GM12878 (cell line): Measurements from ENCODE around the gene RGS12. TPM values are rescaled to one million over a fixed set of nuclear protein-coding genes. Genes with fewer than 3 reads are reported as not detected.

Experiments used
- ATAC-seq: fragments of 200-7000 bp; cut with Tn5 transposase; 3 replicates; pipeline ENCODE4 v1.9.1; 2020; ENCODE audit warnings: mild to moderate bottlenecking, moderate library complexity
- BruUV-seq: library from RNA; stranded (reverse); fragments of 400-500 nt; replicated peaks from 2 replicates; lab custom pipeline; 2021; lab: Mats Ljungman, UMichigan
- CTCF ChIA-PET: fragments of 300-600 bp; sonication (Branson Sonifier 250); formaldehyde crosslinking; extraction: SDS; loops from one replicate; lab custom pipeline; 2021; ENCODE audit warnings: inconsistent platforms; lab: Yijun Ruan, JAX
- POLR2A ChIA-PET: fragments of 350-600 bp; formaldehyde crosslinking; extraction: SDS; loops from one replicate; lab custom pipeline; 2021; ENCODE audit warnings: inconsistent platforms; lab: Charles Lee
- RAD21 ChIA-PET: fragments of 300-600 bp; sonication (Branson Sonifier 250); formaldehyde crosslinking; loops from one replicate; lab custom pipeline; 2023; ENCODE audit warnings: antibody characterized with exemption; ENCODE audit not compliant: unreplicated experiment; lab: Charles Lee
- SMC1A ChIA-PET: fragments of 300-600 bp; sonication (Branson Sonifier 250); formaldehyde crosslinking; loops from one replicate; lab custom pipeline; 2023; ENCODE audit not compliant: unreplicated experiment, uncharacterized antibody; lab: Charles Lee
- DNase-seq: peaks from one replicate; pipeline ENCODE4 v3.0.0-alpha.2; 2011; ENCODE audit warnings: low read depth, low spot score
- FAIRE-seq: peaks from 3 replicates; lab custom pipeline; 2011; peaks lifted over from hg19 to GRCh38; lab: Jason Lieb, UNC
- H2AFZ ChIP-seq: 2 replicates; pipeline ENCODE4 v1.6.0; 2011; ENCODE audit warnings: low read depth, low read length, control low read depth; ENCODE audit not compliant: control insufficient read depth
- H3K27ac ChIP-seq: 2 replicates; pipeline ENCODE4 v1.5.1; 2011; ENCODE audit warnings: control low read depth; ENCODE audit not compliant: control insufficient read depth, insufficient read depth
- H3K27me3 ChIP-seq, 2 experiments: replicated peaks in 1 of 2; 2 replicates each; pipeline versions ENCODE4 v1.6.0 to v1.6.1; 2011; ENCODE audit warnings: low read length in 1 of 2; ENCODE audit not compliant: control insufficient read depth in 2 of 2, insufficient read depth in 2 of 2
- H3K36me3 ChIP-seq, 2 experiments: 2 replicates each; pipeline ENCODE4 v1.5.1; 2011; ENCODE audit warnings: low read length in 1 of 2; ENCODE audit not compliant: control insufficient read depth in 2 of 2, insufficient read depth in 2 of 2
- H3K4me1 ChIP-seq: 2 replicates; pipeline ENCODE4 v1.6.1; 2011; ENCODE audit warnings: mild to moderate bottlenecking, low read length, moderate library complexity, mixed read lengths; ENCODE audit not compliant: control insufficient read depth, insufficient read depth
- H3K4me2 ChIP-seq: 2 replicates; pipeline ENCODE4 v1.6.0; 2011; ENCODE audit warnings: control low read depth; ENCODE audit not compliant: control insufficient read depth, insufficient read depth
- H3K4me3 ChIP-seq: fragments of 200-600 bp; sonication (generic); 2 replicates; pipeline ENCODE4 v1.5.1; 2016
- H3K79me2 ChIP-seq: 2 replicates; pipeline ENCODE4 v1.6.0; 2011; ENCODE audit warnings: low read length; ENCODE audit not compliant: control insufficient read depth, insufficient read depth
- H3K9ac ChIP-seq: 2 replicates; pipeline ENCODE4 v1.8.0; 2011; ENCODE audit warnings: low read length, control low read depth, mixed read lengths; ENCODE audit not compliant: control insufficient read depth, insufficient read depth
- H3K9me3 ChIP-seq: replicated peaks from 3 replicates; pipeline ENCODE4 v1.5.1; 2011; ENCODE audit warnings: mild to moderate bottlenecking, low read length; ENCODE audit not compliant: control insufficient read depth, insufficient read depth
- H4K20me1 ChIP-seq: 2 replicates; pipeline ENCODE4 v1.6.0; 2011; ENCODE audit not compliant: control insufficient read depth, insufficient read depth
- ATF3 ChIP-seq: IDR thresholded peaks from 2 replicates; pipeline ENCODE4 v1.6.1; 2011; ENCODE audit warnings: low read depth, mild to moderate bottlenecking, low read length, moderate library complexity, borderline replicate concordance; ENCODE audit errors: extremely low read depth
- EGR1 ChIP-seq, 2 experiments: IDR thresholded peaks; 1 replicate in 1 of 2; 2 replicates in 1 of 2; pipeline ENCODE4 v1.6.1; 2011 to 2012; ENCODE audit warnings: low read depth in 2 of 2, low read length in 2 of 2, borderline replicate concordance in 1 of 2, mild to moderate bottlenecking in 1 of 2, moderate library complexity in 1 of 2
- ELK1 ChIP-seq: IDR thresholded peaks from 2 replicates; pipeline ENCODE4 v1.6.1; 2012; ENCODE audit warnings: low read depth, low read length, improper control_type of control experiment
- GABPA ChIP-seq: IDR thresholded peaks from 2 replicates; pipeline ENCODE4 v1.6.1; 2014; ENCODE audit warnings: antibody characterized with exemption, low read depth, mild to moderate bottlenecking, inconsistent platforms
- JUND ChIP-seq: IDR thresholded peaks from 2 replicates; pipeline ENCODE4 v1.6.1; 2012; ENCODE audit warnings: low read depth, mild to moderate bottlenecking, low read length, improper control_type of control experiment, moderate library complexity
- MAX ChIP-seq: IDR thresholded peaks from 2 replicates; pipeline ENCODE4 v1.6.1; 2012; ENCODE audit warnings: low read depth, low read length, improper control_type of control experiment
- MEF2A ChIP-seq: IDR thresholded peaks from 2 replicates; pipeline ENCODE4 v1.6.1; 2011; ENCODE audit warnings: low read depth, mild to moderate bottlenecking, low read length, moderate library complexity; ENCODE audit not compliant: insufficient read depth
- MTA2 ChIP-seq: fragments of 450-650 bp; IDR thresholded peaks from 2 replicates; pipeline ENCODE4 v1.6.1; 2016; ENCODE audit warnings: low read depth, mild to moderate bottlenecking, moderate library complexity
- MXI1 ChIP-seq: fragments of 150-350 bp; IDR thresholded peaks from 2 replicates; pipeline ENCODE4 v1.6.1; 2011; ENCODE audit warnings: low read depth, mild to moderate bottlenecking, inconsistent platforms, low read length, improper control_type of control experiment
- NFXL1 ChIP-seq: fragments of 450-650 bp; IDR thresholded peaks from 2 replicates; pipeline ENCODE4 v1.6.1; 2017; ENCODE audit warnings: antibody characterized with exemption, mild to moderate bottlenecking, borderline replicate concordance
- NKRF ChIP-seq: fragments of 450-650 bp; conservative IDR thresholded peaks from 2 replicates; pipeline ENCODE4 v1.6.1; 2017; ENCODE audit warnings: mild to moderate bottlenecking, moderate library complexity
- NR2F1 ChIP-seq: fragments of 450-650 bp; conservative IDR thresholded peaks from 2 replicates; pipeline ENCODE4 v1.6.1; 2017; ENCODE audit warnings: mild to moderate bottlenecking
- PBX3 ChIP-seq: IDR thresholded peaks from 2 replicates; pipeline ENCODE4 v1.6.1; 2011; ENCODE audit warnings: mild to moderate bottlenecking, low read depth, low read length, moderate library complexity; ENCODE audit not compliant: insufficient replicate concordance
- RUNX3 ChIP-seq: IDR thresholded peaks from 2 replicates; pipeline ENCODE4 v1.6.1; 2012; ENCODE audit warnings: low read length, inconsistent platforms
- SIN3A ChIP-seq: IDR thresholded peaks from 2 replicates; pipeline ENCODE4 v1.6.1; 2012; ENCODE audit warnings: low read depth, low read length, improper control_type of control experiment
- SUZ12 ChIP-seq: fragments of 200-600 bp; sonication (generic); IDR thresholded peaks from one replicate; pipeline ENCODE4 v1.6.1; 2018; ENCODE audit warnings: antibody characterized with exemption, mild to moderate bottlenecking; ENCODE audit not compliant: unreplicated experiment
- ZNF274 ChIP-seq: IDR thresholded peaks from one replicate; pipeline ENCODE4 v1.8.0; 2011; ENCODE audit not compliant: insufficient read length, insufficient read depth
- ZNF384 ChIP-seq: IDR thresholded peaks from 2 replicates; pipeline ENCODE4 v1.6.1; 2012; ENCODE audit warnings: low read depth, mild to moderate bottlenecking, low read length, improper control_type of control experiment, borderline replicate concordance
- WGBS: methylation state at CpG from one replicate; pipeline ENCODE4 v1.1.6; 2016; ENCODE audit warnings: low lambda C conversion rate; ENCODE audit not compliant: insufficient replicate concordance, insufficient coverage; ENCODE audit errors: missing lambda C conversion rate; 5-methylcytosine and 5-hydroxymethylcytosine counted together
- in situ Hi-C: fragments of 300-500 bp; cut with MboI; formaldehyde crosslinking; loops from 9 replicates; pipeline ENCODE4 v1.14.3; 2018; ENCODE audit warnings: mixed read lengths
- intact Hi-C: fragments of 100-400 bp; cut with micrococcal nuclease; formaldehyde crosslinking; loops from one replicate; pipeline ENCODE4 v1.14.2; 2022; ENCODE audit not compliant: unreplicated experiment
- polyA plus RNA-seq, 11 experiments: library from polyadenylated mRNA; depleted of rRNA in 4 of 11; unstranded in 6 of 11; stranded (reverse) in 5 of 11; fragments of >200 nt; fragmentation: Nextera tagmentation in 4 of 11; fragmentation: Illumina TruSeq in 1 of 11; extraction: Ambion mirVana in 4 of 11; extraction: Trizol in 1 of 11; gene quantifications; 1 replicate in 1 of 11; 2 replicates in 10 of 11; pipeline versions ENCODE4 v1.2.1 to v1.2.3, GENCODE V29; 2011 to 2016; ENCODE audit warnings: inconsistent platforms in 2 of 11, missing spikeins in 2 of 11, low read depth in 1 of 11
- total RNA-seq, 4 experiments: library from RNA; depleted of rRNA in 3 of 4; stranded (reverse); fragments of >200 nt in 3 of 4; fragmentation: Illumina TruSeq in 1 of 4; extraction: Trizol in 1 of 4; gene quantifications; 2 replicates each; pipeline versions ENCODE4 v1.2.1 to v1.2.3, GENCODE V29; 2013 to 2021

RGS12 gene
- total and polyA plus RNA-seq, 10 of the 15 experiments (the other 5 are each of a cell fraction or from before 2014, with no cell fraction given), result 0.02 to 2.2 (median 0.73) TPM

GRCh38 chr4:3336382-3337356, 43.8 kb downstream of the RGS12 start:
- no peak overlapping the region for H2AFZ ChIP-seq
- SMC1A ChIA-PET, result interaction anchor here (1.0 to 1.7 kb wide), 3 partner anchors 9 to 12 kb away, joined by 3 to 6 read pairs (median 3); no protein-coding TSS in a partner anchor
- no peak overlapping the region for H3K4me3 ChIP-seq
- WGBS, result 34% methylated on average over 14 of the region's 14 CpGs
- DNase-seq (no peak), FAIRE-seq (no peak), ATAC-seq (no peak)
- no peaks in the 10 kb centered on the region for H4K20me1 ChIP-seq
- H3K27me3 ChIP-seq, result no peaks in the 10 kb centered on the region
- intact Hi-C loops, result no loop called here
- POLR2A ChIA-PET, result no interaction called here
- no TSS peak for BruUV-seq
- CTCF ChIA-PET, result interaction anchor here (0.7 to 1.0 kb wide), 2 partner anchors 10 to 144 kb away, joined by 3 to 5 read pairs; no protein-coding TSS in a partner anchor
- no peaks in the 10 kb centered on the region for H3K79me2 ChIP-seq
- H3K9ac ChIP-seq, result no peak overlapping the region
- no peaks in the 10 kb centered on the region for H3K36me3 ChIP-seq
- H3K4me1 ChIP-seq, result peaks cover 5% of the 10 kb centered on the region; the same call in 1 of the 2 replicates
- RAD21 ChIA-PET, result no interaction called here
- H3K9me3 ChIP-seq, result no peaks in the 10 kb centered on the region
- in situ Hi-C loops, result no loop called here
- H3K27ac ChIP-seq, result no peak overlapping the region
- no peak overlapping the region for H3K4me2 ChIP-seq
- no peak for TF ChIP-seq GABPA
- no peak for TF ChIP-seq ZNF274
- no peak for TF ChIP-seq PBX3
- no peak for TF ChIP-seq NFXL1
- TF ChIP-seq MAX, result no peak
- no peak for TF ChIP-seq SIN3A
- no peak for TF ChIP-seq EGR1 (IDR thresholded peaks at IDR 0.05; ENCODE audit: borderline replicate concordance in 1 of 2, low read depth in 2 of 2, low read length in 2 of 2)
- no peak for TF ChIP-seq NR2F1
- no peak for TF ChIP-seq ZNF384
- no peak for TF ChIP-seq RUNX3
- TF ChIP-seq MXI1, result no peak
- no peak for TF ChIP-seq SUZ12
- TF ChIP-seq NKRF, result no peak
- TF ChIP-seq MEF2A, result no peak
- no peak for TF ChIP-seq MTA2
- TF ChIP-seq JUND, result no peak
- TF ChIP-seq ELK1, result no peak
- no peak for TF ChIP-seq ATF3
